GM21526 (cell line): ENCODE data around the gene MAPK8IP3.

Experiments used
- ATAC-seq: cut with Tn5 transposase; IDR thresholded peaks from one replicate; pipeline ENCODE4 v1.9.1; 2021; ENCODE audit warnings: moderate library complexity; ENCODE audit not compliant: unreplicated experiment, low FRiP score

The MAPK8IP3 gene

DNA sequence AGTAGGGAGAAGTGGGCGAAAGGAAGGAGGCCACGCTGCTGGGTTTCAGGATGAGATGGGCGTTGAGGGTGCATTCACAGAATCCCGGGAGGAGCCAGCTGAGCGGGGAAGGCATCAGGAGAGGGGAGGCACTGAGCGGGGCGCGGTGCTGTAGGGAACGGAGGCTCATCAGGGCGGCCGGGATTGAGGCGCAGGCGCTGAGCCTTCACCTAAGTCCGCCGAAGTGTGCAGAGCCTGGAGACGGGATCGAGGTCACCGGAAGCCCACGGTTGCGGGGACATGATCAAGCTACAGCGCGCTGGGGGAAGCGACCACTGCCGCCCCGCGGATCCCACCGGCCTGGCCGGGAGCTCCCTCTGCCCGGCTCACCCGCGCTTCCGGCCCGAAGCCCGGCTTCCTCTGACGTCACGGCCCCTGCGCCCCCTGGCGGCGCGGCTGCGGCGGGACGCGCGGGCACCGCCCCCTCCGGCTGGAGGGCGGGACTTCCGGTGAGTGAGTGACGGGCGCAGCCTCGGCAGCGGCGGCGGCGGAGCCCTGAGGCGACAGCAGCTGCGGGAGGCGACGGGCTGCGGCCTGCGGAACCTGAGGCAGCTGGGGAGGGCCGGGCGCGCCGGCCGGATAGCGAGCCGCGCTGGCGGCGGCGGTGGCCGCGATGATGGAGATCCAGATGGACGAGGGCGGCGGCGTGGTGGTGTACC lies at the start of gene MAPK8IP3:
Gene MAPK8IP3, plus strand, starts transcription at position 508 of the 698 bp plus-strand sequence. Its CDS starts 145 bp downstream, at position 653.
- ATAC-seq: peak; percentile 68

DNA sequence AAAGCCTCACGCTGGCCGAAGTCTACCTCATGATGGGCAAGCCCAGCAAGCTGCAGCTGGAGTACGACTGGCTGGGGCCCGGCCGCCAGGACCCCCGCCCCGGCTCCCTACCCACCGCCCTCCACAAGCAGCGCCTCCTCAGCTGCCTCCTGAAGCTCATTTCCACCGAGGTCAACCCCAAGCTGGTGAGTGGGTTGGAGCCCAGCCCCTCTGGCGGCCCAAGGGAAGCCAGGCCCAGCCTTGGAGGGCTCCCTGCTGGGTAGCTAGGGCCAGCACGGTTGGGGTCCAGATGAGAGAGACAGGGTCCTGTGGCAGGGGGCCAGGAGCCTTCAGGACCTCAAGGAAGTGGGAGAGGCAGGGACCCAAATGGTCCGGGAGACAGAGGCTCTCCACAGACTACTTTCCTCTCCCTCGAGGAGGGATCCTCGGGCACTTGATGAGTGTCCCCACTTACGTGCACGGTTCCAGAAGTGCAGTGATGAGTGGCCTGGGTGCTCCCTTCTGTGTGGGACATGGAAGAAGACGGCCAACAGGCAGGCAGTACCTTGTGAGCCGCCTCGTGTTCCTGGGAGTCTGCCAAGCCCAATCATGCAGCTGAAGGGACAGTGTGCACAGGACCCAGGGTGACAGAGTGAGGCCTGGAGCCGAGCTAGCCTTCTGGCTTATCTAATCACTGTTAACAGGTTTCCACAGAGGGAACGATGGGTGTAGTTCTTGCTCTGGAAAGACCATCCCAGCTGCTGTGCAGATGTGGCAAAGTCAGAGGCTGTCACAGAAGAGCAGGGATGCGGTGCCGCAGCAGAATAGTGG lies 49.0 kb upstream of the MAPK8IP3 start:
- ATAC-seq: no peak

GRCh38 chr16:1657841-1658240 lies 48.2 kb upstream of the MAPK8IP3 start:
- ATAC-seq: no peak

- ATAC-seq: no peak
Observed at GRCh38 chr16:1659031-1659430, 47.0 kb upstream of the MAPK8IP3 start.

- no peak for ATAC-seq
Observed at GRCh38 chr16:1661826-1662225, 44.2 kb upstream of the MAPK8IP3 start.

- ATAC-seq: no peak
Observed at GRCh38 chr16:1662543-1662942, 43.5 kb upstream of the MAPK8IP3 start.

- no peak for ATAC-seq
Observed at GRCh38 chr16:1665829-1666228, 40.2 kb upstream of the MAPK8IP3 start.

GRCh38 chr16:1666316-1666715 lies 39.7 kb upstream of the MAPK8IP3 start:
- no peak for ATAC-seq

GRCh38 chr16:1667271-1667670 lies 38.7 kb upstream of the MAPK8IP3 start:
- no peak for ATAC-seq

GRCh38 chr16:1667916-1668315 lies 38.1 kb upstream of the MAPK8IP3 start:
- no peak for ATAC-seq

DNA sequence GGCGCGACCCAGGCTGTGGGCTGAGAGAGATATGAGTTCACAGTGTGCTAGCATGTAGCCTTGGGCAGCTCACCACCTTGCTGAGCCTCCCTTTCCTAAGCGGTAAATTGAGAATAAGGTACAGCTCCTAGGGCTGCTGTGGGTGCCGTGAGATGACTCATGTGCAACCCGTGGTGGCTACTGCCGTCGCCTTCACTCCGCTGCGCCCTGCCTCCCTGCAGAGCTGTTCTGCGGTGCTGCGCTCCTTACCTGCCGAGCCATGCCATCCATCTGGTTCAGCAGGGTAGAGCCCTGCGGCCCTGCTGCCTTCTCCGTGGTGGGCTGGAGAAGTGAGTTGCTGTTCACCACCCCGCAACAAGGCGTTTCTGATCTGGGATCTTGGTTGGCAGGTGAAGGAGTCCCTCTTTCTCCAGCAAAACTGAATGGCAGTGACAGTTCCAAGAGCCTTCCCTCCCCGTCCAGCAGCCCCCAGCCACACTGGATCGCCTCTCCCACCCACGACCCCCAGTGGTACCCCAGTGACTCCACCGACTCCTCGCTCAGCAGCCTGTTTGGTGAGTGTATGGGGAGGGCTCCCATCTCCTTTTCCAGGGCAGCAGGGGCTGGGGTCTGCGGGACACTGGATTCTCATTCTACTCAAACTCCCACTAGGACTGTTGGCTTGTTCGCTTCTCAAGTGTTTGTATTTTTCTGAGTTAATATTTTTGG lies 37.2 kb upstream of the MAPK8IP3 start:
- no peak for ATAC-seq

GRCh38 chr16:1669698-1670097 lies 36.3 kb upstream of the MAPK8IP3 start:
- no peak for ATAC-seq

GRCh38 chr16:1670371-1670770 lies 35.6 kb upstream of the MAPK8IP3 start:
- ATAC-seq: no peak

- no peak for ATAC-seq
Observed at GRCh38 chr16:1670866-1671265, 35.1 kb upstream of the MAPK8IP3 start.

GRCh38 chr16:1673424-1674151 lies 32.4 kb upstream of the MAPK8IP3 start:
- no peak for ATAC-seq

GRCh38 chr16:1674306-1674705 lies 31.7 kb upstream of the MAPK8IP3 start:
- ATAC-seq: no peak

- no peak for ATAC-seq
Observed at GRCh38 chr16:1674751-1675664, 31.0 kb upstream of the MAPK8IP3 start.

- no peak for ATAC-seq
Observed at GRCh38 chr16:1676661-1677060, 29.3 kb upstream of the MAPK8IP3 start.

- ATAC-seq: no peak
Observed at GRCh38 chr16:1677339-1677738, 28.7 kb upstream of the MAPK8IP3 start.
